AG09319 (cell line): ENCODE measurements around the gene ZDHHC18.

Experiments used
- DNase-seq: peaks from one replicate; pipeline ENCODE4 v3.0.0-alpha.2; 2010; ENCODE audit warnings: low read depth; ENCODE audit errors: extremely low read depth
- TF ChIP-seq, protein P1 (sequence below): IDR thresholded peaks from 2 replicates; pipeline ENCODE4 v1.5.1; 2011; ENCODE audit warnings: low read depth, mild to moderate bottlenecking, inconsistent platforms, low read length, moderate library complexity

The ZDHHC18 gene

DNA sequence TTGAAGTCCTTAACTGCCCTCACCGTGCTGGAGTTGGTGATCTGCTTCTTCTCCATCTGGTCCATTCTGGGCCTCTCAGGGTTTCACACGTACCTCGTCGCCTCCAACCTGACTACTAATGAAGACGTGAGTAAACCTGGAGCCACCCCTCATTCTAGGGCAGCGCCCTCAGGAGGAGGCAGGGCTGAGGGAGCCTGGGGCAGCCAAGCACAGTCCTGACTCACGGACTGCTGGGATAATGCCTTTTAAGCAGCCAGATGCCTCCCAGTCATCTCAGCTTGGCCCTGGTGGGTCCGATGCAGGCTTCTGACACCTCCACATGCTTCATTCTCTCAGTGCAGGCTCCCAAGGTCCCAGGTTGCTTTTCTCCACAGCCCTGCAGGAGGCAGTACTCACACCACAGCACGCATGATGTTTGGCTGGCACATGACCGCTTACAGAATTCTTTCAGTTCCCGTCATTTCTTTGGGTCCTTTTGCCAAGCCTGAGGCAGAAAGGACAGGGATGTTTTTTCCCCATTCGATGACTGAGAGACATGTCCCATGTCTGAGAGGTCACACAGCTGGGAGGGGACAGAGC lies 24.7 kb downstream of the ZDHHC18 start:
- no peak for DNase-seq
- TF ChIP-seq, protein P1, sequence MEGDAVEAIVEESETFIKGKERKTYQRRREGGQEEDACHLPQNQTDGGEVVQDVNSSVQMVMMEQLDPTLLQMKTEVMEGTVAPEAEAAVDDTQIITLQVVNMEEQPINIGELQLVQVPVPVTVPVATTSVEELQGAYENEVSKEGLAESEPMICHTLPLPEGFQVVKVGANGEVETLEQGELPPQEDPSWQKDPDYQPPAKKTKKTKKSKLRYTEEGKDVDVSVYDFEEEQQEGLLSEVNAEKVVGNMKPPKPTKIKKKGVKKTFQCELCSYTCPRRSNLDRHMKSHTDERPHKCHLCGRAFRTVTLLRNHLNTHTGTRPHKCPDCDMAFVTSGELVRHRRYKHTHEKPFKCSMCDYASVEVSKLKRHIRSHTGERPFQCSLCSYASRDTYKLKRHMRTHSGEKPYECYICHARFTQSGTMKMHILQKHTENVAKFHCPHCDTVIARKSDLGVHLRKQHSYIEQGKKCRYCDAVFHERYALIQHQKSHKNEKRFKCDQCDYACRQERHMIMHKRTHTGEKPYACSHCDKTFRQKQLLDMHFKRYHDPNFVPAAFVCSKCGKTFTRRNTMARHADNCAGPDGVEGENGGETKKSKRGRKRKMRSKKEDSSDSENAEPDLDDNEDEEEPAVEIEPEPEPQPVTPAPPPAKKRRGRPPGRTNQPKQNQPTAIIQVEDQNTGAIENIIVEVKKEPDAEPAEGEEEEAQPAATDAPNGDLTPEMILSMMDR, result no peak

DNA sequence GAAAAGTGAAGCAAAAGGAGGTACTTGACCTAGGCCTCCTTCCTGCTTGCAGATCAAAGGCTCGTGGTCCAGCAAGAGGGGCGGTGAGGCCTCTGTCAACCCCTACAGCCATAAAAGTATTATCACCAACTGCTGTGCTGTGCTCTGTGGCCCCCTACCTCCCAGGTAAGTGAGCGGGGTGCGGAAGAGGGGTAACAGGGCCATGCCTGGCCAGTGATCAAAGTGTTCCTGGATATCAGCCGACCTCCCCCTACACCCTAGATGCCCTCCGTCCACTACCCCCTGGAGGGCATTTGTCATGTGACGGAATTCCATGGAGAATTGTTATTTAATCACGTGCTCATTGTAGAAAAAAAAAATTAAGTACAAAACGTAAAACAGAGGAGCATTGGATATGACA lies 26.2 kb downstream of the ZDHHC18 start:
- TF ChIP-seq, protein P1, result no peak
- DNase-seq, result no peak

DNA sequence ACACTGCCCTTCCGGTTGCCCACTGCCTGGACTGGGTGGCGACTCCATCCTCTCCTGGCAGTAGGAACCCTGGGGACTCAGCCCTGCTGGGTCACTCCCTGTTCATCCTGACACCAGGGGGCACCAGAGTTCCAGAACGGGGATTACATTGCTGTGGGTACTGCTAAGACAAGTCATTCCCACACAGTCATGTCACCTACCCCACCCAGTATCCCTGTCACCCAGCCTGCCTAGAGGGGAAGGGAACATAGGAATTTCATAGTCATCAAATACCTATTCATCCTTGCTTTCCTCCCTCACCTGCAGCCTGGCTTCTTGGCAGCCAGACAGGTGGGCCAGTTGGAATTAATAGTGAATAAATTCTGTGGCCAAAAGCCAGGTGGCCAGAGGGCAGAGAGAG lies 26.7 kb downstream of the ZDHHC18 start:
- TF ChIP-seq, protein P1, result peak; percentile 87
- DNase-seq, result peak; percentile 59

DNA sequence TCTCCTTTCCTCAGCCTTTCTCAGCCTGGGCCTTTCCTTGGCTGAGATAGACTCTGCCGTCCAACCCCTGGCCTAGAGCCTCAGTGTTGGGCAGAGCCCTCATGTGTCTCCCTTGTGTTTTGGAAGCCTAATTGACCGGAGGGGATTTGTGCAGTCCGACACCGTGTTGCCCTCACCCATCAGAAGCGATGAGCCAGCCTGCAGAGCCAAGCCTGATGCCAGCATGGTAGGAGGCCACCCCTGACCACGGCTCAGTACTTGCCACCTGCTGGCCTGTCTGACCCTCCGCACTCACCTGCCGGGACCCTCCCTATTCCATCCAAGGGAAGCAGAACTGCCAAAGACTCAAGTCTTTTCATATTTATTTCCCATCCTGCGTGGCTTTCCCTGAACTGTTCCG lies 27.1 kb downstream of the ZDHHC18 start:
- no peak for DNase-seq
- TF ChIP-seq, protein P1, result no peak

DNA sequence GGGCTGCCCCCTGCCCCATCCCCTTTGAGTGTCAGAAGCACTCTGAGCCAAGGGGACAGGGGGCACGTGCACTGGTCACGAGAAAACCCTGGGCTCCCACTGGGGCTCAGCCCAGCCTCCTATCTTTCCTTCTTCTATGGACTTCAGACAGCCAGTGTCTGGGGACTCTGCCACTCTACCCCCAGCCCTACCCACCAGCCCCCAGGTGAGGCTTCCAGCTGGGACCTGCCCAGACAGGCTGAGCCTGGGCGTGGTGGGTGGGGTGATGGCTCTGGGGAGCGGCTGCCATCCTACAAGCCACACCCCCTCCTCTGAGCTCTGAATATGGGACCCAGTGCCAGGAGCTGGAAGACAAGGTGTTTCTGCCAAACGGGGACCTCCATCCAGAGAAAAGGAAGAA lies 28.4 kb downstream of the ZDHHC18 start:
- TF ChIP-seq, protein P1, result no peak
- DNase-seq, result no peak

DNA sequence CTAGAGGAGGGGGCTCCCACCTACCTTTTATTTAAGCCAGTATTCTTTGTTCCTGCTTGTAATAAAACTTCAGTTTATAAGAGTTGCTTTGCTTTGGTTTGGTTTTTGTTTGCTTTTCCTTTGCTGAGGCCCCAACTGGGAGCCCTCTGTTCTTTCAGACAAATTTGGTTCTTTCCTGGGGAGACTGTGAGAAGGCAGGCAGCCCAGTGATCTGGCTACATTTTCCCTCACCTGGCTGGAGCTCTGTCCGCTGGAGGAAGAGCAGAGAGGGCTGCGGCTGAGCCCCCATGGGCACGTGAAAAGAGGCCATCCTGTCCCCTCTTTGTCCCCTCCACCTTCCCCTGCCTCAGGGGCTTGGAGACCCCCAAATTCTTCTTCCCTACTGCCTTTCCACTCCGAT lies 29.1 kb downstream of the ZDHHC18 start:
- no peak for DNase-seq
- TF ChIP-seq, protein P1, result no peak

DNA sequence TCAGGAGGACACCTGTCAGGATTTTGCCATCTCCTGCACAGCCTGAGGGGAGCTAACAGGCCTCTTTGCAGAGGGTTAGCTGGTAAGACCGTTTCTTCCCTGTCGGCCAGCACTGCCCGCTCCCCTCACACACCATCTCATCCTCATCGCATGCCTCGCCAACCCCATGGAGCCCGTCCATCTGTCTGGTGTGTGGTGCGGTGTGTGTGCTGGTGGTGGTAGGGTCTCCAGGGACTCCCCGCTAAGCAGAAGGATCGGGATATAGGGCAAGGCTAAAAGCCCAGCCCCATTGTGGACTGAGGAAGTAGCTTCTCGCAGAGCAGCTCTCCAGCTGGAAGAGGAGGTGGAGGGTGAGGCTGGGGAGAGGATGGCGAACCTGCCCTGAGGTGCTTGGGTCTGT lies 29.7 kb downstream of the ZDHHC18 start:
- TF ChIP-seq, protein P1, result no peak
- DNase-seq, result no peak
